ENCODE data around the gene DCAF6. TPM values are rescaled to one million over a fixed set of nuclear protein-coding genes. Genes with fewer than 3 reads are reported as not detected.

DCAF6 gene
- total and polyA plus RNA-seq, 8 donors: 39.7 to 62.7 (median 55.0) TPM

DNA sequence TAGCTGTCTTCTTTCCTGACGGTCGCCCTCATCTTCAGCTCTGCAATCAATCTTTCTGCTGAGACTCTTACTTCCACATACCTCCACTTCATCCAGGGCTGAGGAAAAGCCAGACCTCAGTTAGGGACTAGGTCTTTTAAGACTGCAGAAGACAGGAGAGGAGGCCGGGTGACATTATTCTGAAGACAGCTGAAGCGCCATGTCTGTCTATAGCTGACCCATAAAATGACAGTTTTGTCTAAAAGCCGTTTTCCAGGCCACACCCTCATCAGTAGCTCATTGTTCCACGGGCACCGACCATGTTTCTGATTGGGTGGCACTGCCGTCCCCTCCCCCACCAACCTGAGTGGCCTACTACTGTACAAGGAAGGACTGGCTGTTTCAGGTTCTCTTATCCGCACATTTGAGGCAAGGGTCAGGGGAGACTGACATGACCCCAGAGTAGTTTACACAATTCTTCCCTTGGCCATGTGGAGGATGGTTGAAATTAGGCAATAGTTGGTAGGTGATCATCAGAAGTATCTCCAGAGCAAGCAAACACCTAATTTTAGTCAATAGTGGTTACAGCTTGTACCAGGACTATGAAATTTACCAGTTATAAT is 22.5 kb upstream of the DCAF6 start, which contains the start of gene ADCY10:
Gene ADCY10, minus strand, starts transcription at position 240 of the 602 bp plus-strand sequence. CDS start 8,994 bp downstream, outside the sequence.
- intact Hi-C loops (cut with DNase I): no loop called here
- Histone ChIP-seq H3K9me3 (peaks cover 0 to 5% of the 10 kb centered on the region in 2 donors), H3K4me1 (peaks cover 0 to 5% of the 10 kb centered on the region in 2 donors), H3K27ac (no peak within 1 kb of the TSS), H3K36me3 (peaks cover 0 to 34% of the 10 kb centered on the region in 2 donors), H3K27me3 (no peaks in the 10 kb centered on the region), H3K4me3 (no peak within 1 kb of the TSS)
- DNase-seq (no peak), ATAC-seq (no peak)
- TF ChIP-seq CTCF (IDR thresholded peaks at IDR 0.05): no peak

GRCh38 chr1:167915569-167915968 is 20.9 kb upstream of the DCAF6 start:
- Histone ChIP-seq H3K27ac (no peak overlapping the region), H3K4me1 (peaks cover 0 to 5% of the 10 kb centered on the region in 2 donors), H3K36me3 (peaks cover 0 to 34% of the 10 kb centered on the region in 2 donors), H3K27me3 (no peaks in the 10 kb centered on the region), H3K9me3 (no peaks in the 10 kb centered on the region), H3K4me3 (no peak overlapping the region)
- TF ChIP-seq CTCF (IDR thresholded peaks at IDR 0.05): no peak
- ATAC-seq: no peak
- DNase-seq: no peak
- intact Hi-C loops (cut with DNase I): no loop called here

DNA sequence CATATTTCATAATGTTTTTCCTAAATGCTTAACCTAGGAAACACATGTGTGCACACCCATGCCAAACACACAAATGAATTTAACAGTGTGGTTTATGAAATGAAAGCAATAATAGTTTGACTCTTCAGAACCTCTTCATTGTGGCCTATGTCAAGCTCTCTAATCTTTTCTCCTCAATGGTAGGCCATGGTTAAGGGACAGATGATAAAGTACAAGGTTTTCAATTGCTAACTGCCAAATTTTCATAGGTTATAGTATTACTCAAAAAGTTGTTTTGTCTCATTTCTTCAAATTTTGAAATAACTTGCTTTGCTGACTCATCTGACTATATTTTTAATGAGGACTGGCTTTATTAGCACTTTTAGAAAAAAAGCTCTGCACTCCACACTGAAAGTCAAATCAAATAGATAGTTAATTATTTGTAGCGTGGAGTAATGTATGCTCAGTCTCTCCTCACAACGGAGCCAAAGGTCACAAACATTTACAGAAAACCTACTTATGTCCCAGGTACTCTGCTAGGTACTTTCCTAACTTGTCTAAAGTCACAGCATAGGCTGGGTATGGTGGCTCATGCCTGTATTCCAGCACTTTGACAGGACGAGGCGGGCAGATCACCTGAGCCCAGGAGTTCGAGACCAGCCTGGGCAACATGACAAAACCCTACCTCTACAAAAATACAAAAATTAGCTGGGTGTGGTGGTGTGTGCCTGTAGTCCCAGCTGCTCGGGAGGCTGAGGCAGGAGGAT is 19.5 kb upstream of the DCAF6 start:
- Histone ChIP-seq H3K4me1 (no peaks in the 10 kb centered on the region), H3K9me3 (no peaks in the 10 kb centered on the region), H3K27ac (no peak overlapping the region), H3K27me3 (no peaks in the 10 kb centered on the region), H3K4me3 (no peak overlapping the region), H3K36me3 (peaks cover 0 to 34% of the 10 kb centered on the region in 2 donors)
- intact Hi-C loops (cut with DNase I): no loop called here
- ATAC-seq: peak; percentile 41
- TF ChIP-seq CTCF (IDR thresholded peaks at IDR 0.05): no peak
- DNase-seq: no peak

- no peaks in the 10 kb centered on the region for H3K9me3 ChIP-seq
- intact Hi-C loops (cut with DNase I): no loop called here
- no peaks in the 10 kb centered on the region for H3K27me3 ChIP-seq
- H3K36me3 ChIP-seq: peaks cover 0 to 14% of the 10 kb centered on the region in 2 donors
- no peak overlapping the region for H3K27ac ChIP-seq
- peak; percentile 29 for ATAC-seq
- TF ChIP-seq CTCF (IDR thresholded peaks at IDR 0.05): no peak
- H3K4me1 ChIP-seq: no peaks in the 10 kb centered on the region
- no peak for DNase-seq
- H3K4me3 ChIP-seq: no peak overlapping the region
Observed at GRCh38 chr1:167922023-167922422, 14.5 kb upstream of the DCAF6 start.

DNA sequence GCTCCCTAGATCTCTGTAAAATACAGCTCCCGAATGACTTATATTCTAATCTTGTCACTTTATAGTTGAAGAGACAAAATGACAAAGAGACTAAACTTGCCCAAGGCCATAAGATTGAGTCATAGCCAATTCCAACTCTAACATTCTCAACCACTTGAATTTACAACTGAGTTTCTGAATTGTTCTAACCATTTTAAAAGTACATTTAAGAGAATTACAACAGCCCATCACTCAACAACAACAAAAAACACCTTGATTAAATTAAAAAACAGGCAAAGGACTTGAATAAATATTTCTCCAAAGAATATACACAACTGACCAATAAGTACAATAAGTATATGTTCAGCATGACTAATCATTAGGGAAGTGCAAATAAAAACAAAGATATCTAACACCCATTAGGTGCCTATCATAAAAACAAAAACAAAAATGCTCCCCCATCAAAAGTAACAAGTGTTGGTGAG is 13.8 kb upstream of the DCAF6 start:
- Histone ChIP-seq H3K4me1 (no peaks in the 10 kb centered on the region), H3K4me3 (no peak overlapping the region), H3K36me3 (peaks cover 0 to 10% of the 10 kb centered on the region in 2 donors), H3K9me3 (no peaks in the 10 kb centered on the region), H3K27ac (no peak overlapping the region), H3K27me3 (no peaks in the 10 kb centered on the region)
- intact Hi-C loops (cut with DNase I): no loop called here
- TF ChIP-seq CTCF (IDR thresholded peaks at IDR 0.05): no peak
- no peak for ATAC-seq
- DNase-seq: no peak
